ENCODE results near the gene CSN2.

The CSN2 gene

DNA sequence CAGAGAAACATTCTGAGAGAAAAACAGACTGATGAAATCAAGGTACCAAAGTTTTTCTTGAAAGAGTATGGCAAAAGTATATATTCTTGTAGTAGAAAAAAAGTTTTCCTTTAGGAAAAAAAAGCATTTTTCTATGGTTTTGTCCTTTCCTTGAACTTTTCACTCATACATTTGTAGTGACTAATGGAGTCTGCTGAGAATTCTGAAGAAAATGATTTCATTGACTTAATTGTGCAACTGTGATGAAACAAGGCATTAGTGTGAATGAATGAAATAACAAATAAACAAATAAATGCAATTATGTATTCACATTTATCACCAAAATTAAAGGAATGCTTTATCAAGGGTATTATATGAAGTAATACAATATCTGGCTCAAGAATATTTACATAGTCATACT lies 29.0 kb downstream of the CSN2 start:
- TF ChIP-seq TEAD4 (IDR thresholded peaks at IDR 0.05) (no peak), CREB1 (IDR thresholded peaks at IDR 0.05; ENCODE audit: low read depth) (no peak), EGR1 (IDR thresholded peaks at IDR 0.05) (no peak), NFIC (IDR thresholded peaks at IDR 0.05) (no peak), CEBPB (IDR thresholded peaks at IDR 0.05) (no peak), EP300 (IDR thresholded peaks at IDR 0.05; ENCODE audit: borderline replicate concordance) (no peak)
- TF ChIP-seq, protein P1, sequence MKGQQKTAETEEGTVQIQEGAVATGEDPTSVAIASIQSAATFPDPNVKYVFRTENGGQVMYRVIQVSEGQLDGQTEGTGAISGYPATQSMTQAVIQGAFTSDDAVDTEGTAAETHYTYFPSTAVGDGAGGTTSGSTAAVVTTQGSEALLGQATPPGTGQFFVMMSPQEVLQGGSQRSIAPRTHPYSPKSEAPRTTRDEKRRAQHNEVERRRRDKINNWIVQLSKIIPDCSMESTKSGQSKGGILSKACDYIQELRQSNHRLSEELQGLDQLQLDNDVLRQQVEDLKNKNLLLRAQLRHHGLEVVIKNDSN (IDR thresholded peaks at IDR 0.05): no peak

DNA sequence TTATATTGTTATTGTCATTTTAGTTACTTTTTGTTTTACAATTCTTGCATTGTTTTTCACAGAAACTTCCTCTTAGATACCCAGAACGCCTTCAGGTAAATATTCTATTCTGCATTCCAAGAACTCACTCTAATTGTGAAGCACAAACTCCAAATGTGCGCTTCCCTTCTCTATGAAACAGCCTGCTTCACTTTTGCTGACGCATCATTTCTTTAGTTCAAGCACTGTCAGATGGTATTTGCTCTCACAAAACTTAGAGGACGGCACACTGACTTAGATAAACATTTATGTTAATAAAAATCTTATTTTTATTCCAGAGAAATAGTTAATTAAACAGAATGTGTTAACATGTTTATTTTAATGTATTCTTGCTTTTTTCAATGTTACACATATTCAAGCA lies 31.4 kb downstream of the CSN2 start:
- no peak for TF ChIP-seq ZBTB7A (IDR thresholded peaks at IDR 0.05; ENCODE audit: low read depth)

DNA sequence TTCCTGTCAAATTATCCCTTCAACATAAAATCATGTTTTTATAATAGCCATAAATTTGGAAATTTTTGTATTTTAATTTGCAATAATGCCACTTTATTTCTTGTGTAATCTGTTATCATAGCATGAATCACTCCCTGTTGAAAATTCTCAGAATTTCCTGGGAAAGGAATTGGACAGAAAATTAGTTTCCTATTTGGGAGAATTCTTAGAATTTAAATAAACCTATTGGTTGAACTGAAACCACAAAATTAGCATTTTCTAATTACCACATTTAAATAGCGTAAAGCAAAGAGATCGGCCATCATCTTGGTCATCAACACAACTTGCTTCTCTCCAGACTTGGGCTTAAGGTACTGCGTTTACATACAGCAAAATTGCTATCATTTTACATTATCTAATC lies 34.8 kb downstream of the CSN2 start, which contains the start of gene CSN1S1:
CSN1S1 (plus strand) TSS at position 301 of the 400 bp plus-strand sequence. CDS start 1,488 bp downstream, outside the sequence.
- no peak for TF ChIP-seq TCF12 (IDR thresholded peaks at IDR 0.05; ENCODE audit: low read depth)
- TF ChIP-seq, protein P2, sequence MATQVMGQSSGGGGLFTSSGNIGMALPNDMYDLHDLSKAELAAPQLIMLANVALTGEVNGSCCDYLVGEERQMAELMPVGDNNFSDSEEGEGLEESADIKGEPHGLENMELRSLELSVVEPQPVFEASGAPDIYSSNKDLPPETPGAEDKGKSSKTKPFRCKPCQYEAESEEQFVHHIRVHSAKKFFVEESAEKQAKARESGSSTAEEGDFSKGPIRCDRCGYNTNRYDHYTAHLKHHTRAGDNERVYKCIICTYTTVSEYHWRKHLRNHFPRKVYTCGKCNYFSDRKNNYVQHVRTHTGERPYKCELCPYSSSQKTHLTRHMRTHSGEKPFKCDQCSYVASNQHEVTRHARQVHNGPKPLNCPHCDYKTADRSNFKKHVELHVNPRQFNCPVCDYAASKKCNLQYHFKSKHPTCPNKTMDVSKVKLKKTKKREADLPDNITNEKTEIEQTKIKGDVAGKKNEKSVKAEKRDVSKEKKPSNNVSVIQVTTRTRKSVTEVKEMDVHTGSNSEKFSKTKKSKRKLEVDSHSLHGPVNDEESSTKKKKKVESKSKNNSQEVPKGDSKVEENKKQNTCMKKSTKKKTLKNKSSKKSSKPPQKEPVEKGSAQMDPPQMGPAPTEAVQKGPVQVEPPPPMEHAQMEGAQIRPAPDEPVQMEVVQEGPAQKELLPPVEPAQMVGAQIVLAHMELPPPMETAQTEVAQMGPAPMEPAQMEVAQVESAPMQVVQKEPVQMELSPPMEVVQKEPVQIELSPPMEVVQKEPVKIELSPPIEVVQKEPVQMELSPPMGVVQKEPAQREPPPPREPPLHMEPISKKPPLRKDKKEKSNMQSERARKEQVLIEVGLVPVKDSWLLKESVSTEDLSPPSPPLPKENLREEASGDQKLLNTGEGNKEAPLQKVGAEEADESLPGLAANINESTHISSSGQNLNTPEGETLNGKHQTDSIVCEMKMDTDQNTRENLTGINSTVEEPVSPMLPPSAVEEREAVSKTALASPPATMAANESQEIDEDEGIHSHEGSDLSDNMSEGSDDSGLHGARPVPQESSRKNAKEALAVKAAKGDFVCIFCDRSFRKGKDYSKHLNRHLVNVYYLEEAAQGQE (IDR thresholded peaks at IDR 0.05; ENCODE audit: low read depth): no peak
- TF ChIP-seq EP300 (IDR thresholded peaks at IDR 0.05; ENCODE audit: borderline replicate concordance): no peak
- no peak for TF ChIP-seq TEAD4 (IDR thresholded peaks at IDR 0.05)
- TF ChIP-seq FOXM1 (IDR thresholded peaks at IDR 0.05; ENCODE audit: borderline replicate concordance, low read depth): no peak
- no peak for TF ChIP-seq RAD21 (IDR thresholded peaks at IDR 0.05; ENCODE audit: low read depth)
- no peak for TF ChIP-seq NFIC (IDR thresholded peaks at IDR 0.05)
- TF ChIP-seq TAF1 (IDR thresholded peaks at IDR 0.05; ENCODE audit: low read depth): no peak
- no peak for TF ChIP-seq ZBTB7A (IDR thresholded peaks at IDR 0.05; ENCODE audit: low read depth)
- TF ChIP-seq EGR1 (IDR thresholded peaks at IDR 0.05): no peak
- TF ChIP-seq, protein P3, sequence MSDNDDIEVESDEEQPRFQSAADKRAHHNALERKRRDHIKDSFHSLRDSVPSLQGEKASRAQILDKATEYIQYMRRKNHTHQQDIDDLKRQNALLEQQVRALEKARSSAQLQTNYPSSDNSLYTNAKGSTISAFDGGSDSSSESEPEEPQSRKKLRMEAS (IDR thresholded peaks at IDR 0.05): no peak
- TF ChIP-seq CREB1 (IDR thresholded peaks at IDR 0.05; ENCODE audit: low read depth): no peak
- TF ChIP-seq, protein P1 (IDR thresholded peaks at IDR 0.05): no peak
- no peak for TF ChIP-seq YY1 (IDR thresholded peaks at IDR 0.05; ENCODE audit: low read depth)
- TF ChIP-seq CEBPB (IDR thresholded peaks at IDR 0.05): no peak

DNA sequence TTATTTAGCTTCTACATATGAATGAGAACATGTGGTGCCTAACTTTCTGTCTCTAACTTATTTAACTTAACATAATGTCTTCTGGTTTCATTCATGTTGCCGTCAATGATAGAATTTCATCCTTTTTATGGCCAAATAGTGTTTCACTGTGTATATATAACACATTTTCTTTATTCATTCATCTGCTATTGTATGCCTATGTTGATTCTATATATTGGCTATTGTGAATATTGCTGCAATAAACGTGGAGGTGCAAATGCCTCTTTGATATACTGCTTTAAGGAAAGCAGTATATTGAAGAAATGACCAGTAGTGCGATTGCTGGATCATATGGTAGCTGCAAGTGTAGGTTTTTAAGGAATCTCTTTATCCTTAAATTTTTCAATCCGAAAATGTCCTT lies 44.7 kb downstream of the CSN2 start:
- TF ChIP-seq TCF12 (IDR thresholded peaks at IDR 0.05; ENCODE audit: low read depth) (no peak), CEBPB (IDR thresholded peaks at IDR 0.05) (no peak), TAF1 (IDR thresholded peaks at IDR 0.05; ENCODE audit: low read depth) (no peak), CREB1 (IDR thresholded peaks at IDR 0.05; ENCODE audit: low read depth) (no peak), EGR1 (IDR thresholded peaks at IDR 0.05) (no peak), EP300 (IDR thresholded peaks at IDR 0.05; ENCODE audit: borderline replicate concordance) (no peak), RAD21 (IDR thresholded peaks at IDR 0.05; ENCODE audit: low read depth) (no peak), YY1 (IDR thresholded peaks at IDR 0.05; ENCODE audit: low read depth) (no peak), NFIC (IDR thresholded peaks at IDR 0.05) (no peak), TEAD4 (IDR thresholded peaks at IDR 0.05) (no peak)
- TF ChIP-seq, protein P3 (IDR thresholded peaks at IDR 0.05): no peak
- TF ChIP-seq, protein P1 (IDR thresholded peaks at IDR 0.05): no peak
- TF ChIP-seq, protein P2 (IDR thresholded peaks at IDR 0.05; ENCODE audit: low read depth): no peak

DNA sequence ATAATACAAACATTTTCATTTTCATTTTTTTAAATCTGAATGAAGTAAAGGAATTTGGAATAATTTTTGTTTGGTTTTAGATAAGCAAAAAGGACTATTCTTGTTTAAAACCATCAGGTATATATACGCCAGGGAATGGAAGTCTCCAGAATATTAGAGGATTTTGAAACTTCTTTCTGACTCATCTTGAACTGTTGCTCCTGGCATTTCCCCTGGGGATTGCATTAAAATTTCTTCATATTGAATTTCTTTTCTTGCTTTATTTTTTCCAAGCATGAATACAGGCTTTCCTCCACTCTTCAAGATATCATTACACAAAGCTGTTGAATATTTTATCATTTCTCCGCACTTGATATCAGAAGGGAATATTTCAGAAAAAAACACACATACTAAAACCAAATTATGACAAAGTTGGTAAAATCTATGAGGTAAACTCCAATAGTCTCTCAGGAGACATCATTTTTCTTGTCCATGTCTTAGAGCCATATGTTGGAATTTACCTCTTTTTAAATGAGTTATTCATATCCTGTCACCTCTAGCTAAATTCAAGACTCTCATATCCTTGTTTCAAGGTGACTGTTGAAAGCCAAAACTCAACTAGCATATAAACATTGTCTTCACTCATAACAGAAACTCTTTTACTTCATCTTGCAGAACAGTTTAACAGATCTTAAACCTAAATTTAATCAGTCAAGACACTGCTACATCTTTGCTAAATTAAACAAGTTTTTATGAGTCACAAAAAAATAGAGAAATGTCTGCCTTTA lies 55.3 kb downstream of the CSN2 start:
- TF ChIP-seq ZBTB7A (IDR thresholded peaks at IDR 0.05; ENCODE audit: low read depth) (no peak), TAF1 (IDR thresholded peaks at IDR 0.05; ENCODE audit: low read depth) (no peak), NFIC (IDR thresholded peaks at IDR 0.05) (no peak), CEBPB (IDR thresholded peaks at IDR 0.05) (no peak), RAD21 (IDR thresholded peaks at IDR 0.05; ENCODE audit: low read depth) (no peak), EP300 (IDR thresholded peaks at IDR 0.05; ENCODE audit: borderline replicate concordance) (no peak), TEAD4 (IDR thresholded peaks at IDR 0.05) (no peak), CREB1 (IDR thresholded peaks at IDR 0.05; ENCODE audit: low read depth) (no peak), FOXM1 (IDR thresholded peaks at IDR 0.05; ENCODE audit: borderline replicate concordance, low read depth) (no peak), TCF12 (IDR thresholded peaks at IDR 0.05; ENCODE audit: low read depth) (no peak)
- TF ChIP-seq, protein P3 (IDR thresholded peaks at IDR 0.05): no peak
- TF ChIP-seq, protein P1 (IDR thresholded peaks at IDR 0.05): no peak

Measured in Ishikawa (cell line).